ENCODE measurements around the gene CAPNS2. TPM values are rescaled to one million over a fixed set of nuclear protein-coding genes. Genes with fewer than 3 reads are reported as not detected.

The CAPNS2 gene
- total and polyA plus RNA-seq, 2 of the 13 experiments (the other 11 are each of a cell fraction or from before 2014, with no cell fraction given): 0.29 TPM; not detected in 1

DNA sequence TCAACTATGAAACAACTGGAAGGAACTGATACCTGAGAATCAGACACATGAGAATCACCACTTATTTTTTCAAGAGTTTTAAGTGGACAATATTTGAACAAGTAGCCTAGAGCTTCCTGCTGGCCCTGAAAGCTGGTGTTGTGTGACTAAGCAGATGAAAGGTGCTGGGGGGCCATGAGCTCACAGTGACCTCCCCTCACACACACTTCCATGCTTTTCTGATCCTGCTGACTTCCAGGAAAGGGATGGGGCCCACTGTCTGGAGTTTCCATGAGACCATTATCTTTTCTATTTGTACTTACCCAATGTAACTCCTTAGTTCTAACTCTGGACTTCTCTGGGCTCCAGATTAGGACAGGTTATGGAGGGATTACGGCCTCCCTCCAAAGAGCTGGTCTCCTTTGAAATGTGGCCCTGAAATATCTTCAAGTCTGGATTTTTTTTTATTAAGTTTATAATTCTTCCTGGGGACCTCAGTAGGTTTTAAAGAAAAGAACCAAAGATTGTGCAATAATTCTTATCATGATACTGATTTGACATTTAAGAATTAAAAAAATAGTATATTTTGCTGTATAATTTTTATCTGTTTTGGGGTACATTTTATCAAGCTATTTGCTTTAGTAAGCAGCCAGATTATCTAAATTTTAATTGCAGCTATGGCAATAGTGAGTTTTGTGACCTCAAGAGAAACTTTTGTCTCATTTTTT, 4.9 kb downstream of the CAPNS2 start (continued):
- TF ChIP-seq, protein P1, sequence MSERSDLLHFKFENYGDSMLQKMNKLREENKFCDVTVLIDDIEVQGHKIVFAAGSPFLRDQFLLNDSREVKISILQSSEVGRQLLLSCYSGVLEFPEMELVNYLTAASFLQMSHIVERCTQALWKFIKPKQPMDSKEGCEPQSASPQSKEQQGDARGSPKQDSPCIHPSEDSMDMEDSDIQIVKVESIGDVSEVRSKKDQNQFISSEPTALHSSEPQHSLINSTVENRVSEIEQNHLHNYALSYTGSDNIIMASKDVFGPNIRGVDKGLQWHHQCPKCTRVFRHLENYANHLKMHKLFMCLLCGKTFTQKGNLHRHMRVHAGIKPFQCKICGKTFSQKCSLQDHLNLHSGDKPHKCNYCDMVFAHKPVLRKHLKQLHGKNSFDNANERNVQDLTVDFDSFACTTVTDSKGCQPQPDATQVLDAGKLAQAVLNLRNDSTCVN (CRISPR knock-in tag; IDR thresholded peaks at IDR 0.05; ENCODE audit: borderline replicate concordance): peak; percentile 96
- TF ChIP-seq PAF1 (CRISPR knock-in tag; IDR thresholded peaks at IDR 0.05) (no peak), ZNF709 (CRISPR knock-in tag; IDR thresholded peaks at IDR 0.05) (no peak), ZNF205 (CRISPR knock-in tag; IDR thresholded peaks at IDR 0.05) (no peak), SALL1 (CRISPR knock-in tag; IDR thresholded peaks at IDR 0.05) (peak; percentile 82), SOX13 (IDR thresholded peaks at IDR 0.05) (peak; percentile 46; the same call in 1 of the 2 replicates), SOX13 (CRISPR knock-in tag; conservative IDR thresholded peaks at IDR 0.05 in 1 of 2, IDR thresholded peaks at IDR 0.05 in 1 of 2) (peak in 1 of 2 experiments; percentile 94; a peak in 2 of 4 replicates), ZNF772 (CRISPR knock-in tag; IDR thresholded peaks at IDR 0.05) (peak; percentile 81; the same call in 1 of the 2 replicates), ZNF510 (CRISPR knock-in tag; IDR thresholded peaks at IDR 0.05; ENCODE audit: low read depth) (no peak), ZBTB7B (CRISPR knock-in tag; IDR thresholded peaks at IDR 0.05) (peak; percentile 57; the same call in 1 of the 2 replicates), TGIF2 (CRISPR knock-in tag; IDR thresholded peaks at IDR 0.05) (no peak), ZFAT (CRISPR knock-in tag; conservative IDR thresholded peaks at IDR 0.05) (no peak), HNF4G (IDR thresholded peaks at IDR 0.05; ENCODE audit: borderline replicate concordance, low read depth, low read length) (no peak), HNF4G (CRISPR knock-in tag; IDR thresholded peaks at IDR 0.05; ENCODE audit: borderline replicate concordance, low read depth) (no peak), ZNF7 (CRISPR knock-in tag; IDR thresholded peaks at IDR 0.05) (no peak), ZNF367 (CRISPR knock-in tag; IDR thresholded peaks at IDR 0.05; ENCODE audit: borderline replicate concordance) (no peak), HOXA7 (CRISPR knock-in tag; IDR thresholded peaks at IDR 0.05) (no peak), PLRG1 (conservative IDR thresholded peaks at IDR 0.05) (no peak), ATF1 (CRISPR knock-in tag; IDR thresholded peaks at IDR 0.05) (0 out of 2 replicates have a peak, but pooled peaks have one; percentile 41)
- TF ChIP-seq, protein P2, sequence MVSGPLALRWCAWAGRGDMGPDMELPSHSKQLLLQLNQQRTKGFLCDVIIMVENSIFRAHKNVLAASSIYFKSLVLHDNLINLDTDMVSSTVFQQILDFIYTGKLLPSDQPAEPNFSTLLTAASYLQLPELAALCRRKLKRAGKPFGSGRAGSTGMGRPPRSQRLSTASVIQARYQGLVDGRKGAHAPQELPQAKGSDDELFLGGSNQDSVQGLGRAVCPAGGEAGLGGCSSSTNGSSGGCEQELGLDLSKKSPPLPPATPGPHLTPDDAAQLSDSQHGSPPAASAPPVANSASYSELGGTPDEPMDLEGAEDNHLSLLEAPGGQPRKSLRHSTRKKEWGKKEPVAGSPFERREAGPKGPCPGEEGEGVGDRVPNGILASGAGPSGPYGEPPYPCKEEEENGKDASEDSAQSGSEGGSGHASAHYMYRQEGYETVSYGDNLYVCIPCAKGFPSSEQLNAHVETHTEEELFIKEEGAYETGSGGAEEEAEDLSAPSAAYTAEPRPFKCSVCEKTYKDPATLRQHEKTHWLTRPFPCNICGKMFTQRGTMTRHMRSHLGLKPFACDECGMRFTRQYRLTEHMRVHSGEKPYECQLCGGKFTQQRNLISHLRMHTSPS (CRISPR knock-in tag; IDR thresholded peaks at IDR 0.05; ENCODE audit: low read depth): no peak
- TF ChIP-seq, protein P3, sequence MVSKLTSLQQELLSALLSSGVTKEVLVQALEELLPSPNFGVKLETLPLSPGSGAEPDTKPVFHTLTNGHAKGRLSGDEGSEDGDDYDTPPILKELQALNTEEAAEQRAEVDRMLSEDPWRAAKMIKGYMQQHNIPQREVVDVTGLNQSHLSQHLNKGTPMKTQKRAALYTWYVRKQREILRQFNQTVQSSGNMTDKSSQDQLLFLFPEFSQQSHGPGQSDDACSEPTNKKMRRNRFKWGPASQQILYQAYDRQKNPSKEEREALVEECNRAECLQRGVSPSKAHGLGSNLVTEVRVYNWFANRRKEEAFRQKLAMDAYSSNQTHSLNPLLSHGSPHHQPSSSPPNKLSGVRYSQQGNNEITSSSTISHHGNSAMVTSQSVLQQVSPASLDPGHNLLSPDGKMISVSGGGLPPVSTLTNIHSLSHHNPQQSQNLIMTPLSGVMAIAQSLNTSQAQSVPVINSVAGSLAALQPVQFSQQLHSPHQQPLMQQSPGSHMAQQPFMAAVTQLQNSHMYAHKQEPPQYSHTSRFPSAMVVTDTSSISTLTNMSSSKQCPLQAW (CRISPR knock-in tag; IDR thresholded peaks at IDR 0.05): no peak
- TF ChIP-seq, protein P4, sequence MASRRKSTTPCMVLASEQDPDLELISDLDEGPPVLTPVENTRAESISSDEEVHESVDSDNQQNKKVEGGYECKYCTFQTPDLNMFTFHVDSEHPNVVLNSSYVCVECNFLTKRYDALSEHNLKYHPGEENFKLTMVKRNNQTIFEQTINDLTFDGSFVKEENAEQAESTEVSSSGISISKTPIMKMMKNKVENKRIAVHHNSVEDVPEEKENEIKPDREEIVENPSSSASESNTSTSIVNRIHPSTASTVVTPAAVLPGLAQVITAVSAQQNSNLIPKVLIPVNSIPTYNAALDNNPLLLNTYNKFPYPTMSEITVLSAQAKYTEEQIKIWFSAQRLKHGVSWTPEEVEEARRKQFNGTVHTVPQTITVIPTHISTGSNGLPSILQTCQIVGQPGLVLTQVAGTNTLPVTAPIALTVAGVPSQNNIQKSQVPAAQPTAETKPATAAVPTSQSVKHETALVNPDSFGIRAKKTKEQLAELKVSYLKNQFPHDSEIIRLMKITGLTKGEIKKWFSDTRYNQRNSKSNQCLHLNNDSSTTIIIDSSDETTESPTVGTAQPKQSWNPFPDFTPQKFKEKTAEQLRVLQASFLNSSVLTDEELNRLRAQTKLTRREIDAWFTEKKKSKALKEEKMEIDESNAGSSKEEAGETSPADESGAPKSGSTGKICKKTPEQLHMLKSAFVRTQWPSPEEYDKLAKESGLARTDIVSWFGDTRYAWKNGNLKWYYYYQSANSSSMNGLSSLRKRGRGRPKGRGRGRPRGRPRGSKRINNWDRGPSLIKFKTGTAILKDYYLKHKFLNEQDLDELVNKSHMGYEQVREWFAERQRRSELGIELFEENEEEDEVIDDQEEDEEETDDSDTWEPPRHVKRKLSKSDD (CRISPR knock-in tag; IDR thresholded peaks at IDR 0.05; ENCODE audit: low read depth): no peak
- TF ChIP-seq, protein P5, sequence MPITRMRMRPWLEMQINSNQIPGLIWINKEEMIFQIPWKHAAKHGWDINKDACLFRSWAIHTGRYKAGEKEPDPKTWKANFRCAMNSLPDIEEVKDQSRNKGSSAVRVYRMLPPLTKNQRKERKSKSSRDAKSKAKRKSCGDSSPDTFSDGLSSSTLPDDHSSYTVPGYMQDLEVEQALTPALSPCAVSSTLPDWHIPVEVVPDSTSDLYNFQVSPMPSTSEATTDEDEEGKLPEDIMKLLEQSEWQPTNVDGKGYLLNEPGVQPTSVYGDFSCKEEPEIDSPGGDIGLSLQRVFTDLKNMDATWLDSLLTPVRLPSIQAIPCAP (CRISPR knock-in tag; IDR thresholded peaks at IDR 0.05; ENCODE audit: low read depth): no peak
